ENCODE data around the gene PRDM16. TPM values are rescaled to one million over a fixed set of nuclear protein-coding genes. Genes with fewer than 3 reads are reported as not detected.

PRDM16 gene
- total RNA-seq, 1 experiment from 2014 or later, result 0.09 TPM

- intact Hi-C loops (cut with micrococcal nuclease; ENCODE audit: unreplicated experiment), result no loop called here
- no peak for DNase-seq
- H3K9me3 Mint-ChIP-seq (ENCODE audit: low read depth, unreplicated experiment), result peaks cover 3% of the 10 kb centered on the region
- TF ChIP-seq CTCF (IDR thresholded peaks at IDR 0.05; ENCODE audit: unreplicated experiment), result no peak
- no peak overlapping the region for H3K4me3 Mint-ChIP-seq (ENCODE audit: low read depth, unreplicated experiment)
- no peaks in the 10 kb centered on the region for H3K36me3 Mint-ChIP-seq (ENCODE audit: insufficient read depth, unreplicated experiment)
- BruUV-seq (replicated peaks), result no TSS peak
- CTCF ChIA-PET, result interaction anchor here (0.7 kb wide), 1 partner anchor 268 kb away, joined by 4 read pairs; no protein-coding TSS in a partner anchor
- no peaks in the 10 kb centered on the region for H3K4me1 Mint-ChIP-seq (ENCODE audit: low read depth, unreplicated experiment)
- H3K27me3 Mint-ChIP-seq (ENCODE audit: unreplicated experiment), result peaks cover 31% of the 10 kb centered on the region
- H3K27ac Mint-ChIP-seq (ENCODE audit: unreplicated experiment), result no peak overlapping the region
Measured at GRCh38 chr1:3051270-3052268, 17.4 kb upstream of the PRDM16 start.

GRCh38 chr1:3052501-3052900, 16.5 kb upstream of the PRDM16 start:
- Mint-ChIP-seq H3K36me3 (ENCODE audit: insufficient read depth, unreplicated experiment) (no peaks in the 10 kb centered on the region), H3K4me1 (ENCODE audit: low read depth, unreplicated experiment) (no peaks in the 10 kb centered on the region), H3K27ac (ENCODE audit: unreplicated experiment) (no peak overlapping the region), H3K4me3 (ENCODE audit: low read depth, unreplicated experiment) (no peak overlapping the region), H3K9me3 (ENCODE audit: low read depth, unreplicated experiment) (peaks cover 3% of the 10 kb centered on the region), H3K27me3 (ENCODE audit: unreplicated experiment) (peaks cover 33% of the 10 kb centered on the region)
- intact Hi-C loops (cut with micrococcal nuclease; ENCODE audit: unreplicated experiment), result no loop called here
- no peak for DNase-seq
- CTCF ChIA-PET, result no interaction called here
- no peak for TF ChIP-seq CTCF (IDR thresholded peaks at IDR 0.05; ENCODE audit: unreplicated experiment)
- BruUV-seq (replicated peaks), result no TSS peak

GRCh38 chr1:3053366-3053980, 15.5 kb upstream of the PRDM16 start:
- no peak for TF ChIP-seq CTCF (IDR thresholded peaks at IDR 0.05; ENCODE audit: unreplicated experiment)
- Mint-ChIP-seq H3K36me3 (ENCODE audit: insufficient read depth, unreplicated experiment) (no peaks in the 10 kb centered on the region), H3K9me3 (ENCODE audit: low read depth, unreplicated experiment) (peaks cover 3% of the 10 kb centered on the region), H3K27me3 (ENCODE audit: unreplicated experiment) (peaks cover 42% of the 10 kb centered on the region), H3K27ac (ENCODE audit: unreplicated experiment) (no peak overlapping the region), H3K4me3 (ENCODE audit: low read depth, unreplicated experiment) (no peak overlapping the region), H3K4me1 (ENCODE audit: low read depth, unreplicated experiment) (no peaks in the 10 kb centered on the region)
- CTCF ChIA-PET, result no interaction called here
- DNase-seq, result no peak
- intact Hi-C loops (cut with micrococcal nuclease; ENCODE audit: unreplicated experiment), result no loop called here
- no TSS peak for BruUV-seq (replicated peaks)

GRCh38 chr1:3053986-3054385, 15.0 kb upstream of the PRDM16 start:
- no peak for DNase-seq
- no TSS peak for BruUV-seq (replicated peaks)
- TF ChIP-seq CTCF (IDR thresholded peaks at IDR 0.05; ENCODE audit: unreplicated experiment), result no peak
- H3K36me3 Mint-ChIP-seq (ENCODE audit: insufficient read depth, unreplicated experiment), result no peaks in the 10 kb centered on the region
- CTCF ChIA-PET, result no interaction called here
- H3K27ac Mint-ChIP-seq (ENCODE audit: unreplicated experiment), result no peak overlapping the region
- H3K4me3 Mint-ChIP-seq (ENCODE audit: low read depth, unreplicated experiment), result no peak overlapping the region
- intact Hi-C loops (cut with micrococcal nuclease; ENCODE audit: unreplicated experiment), result no loop called here
- H3K27me3 Mint-ChIP-seq (ENCODE audit: unreplicated experiment), result peaks cover 47% of the 10 kb centered on the region
- no peaks in the 10 kb centered on the region for H3K4me1 Mint-ChIP-seq (ENCODE audit: low read depth, unreplicated experiment)
- peaks cover 3% of the 10 kb centered on the region for H3K9me3 Mint-ChIP-seq (ENCODE audit: low read depth, unreplicated experiment)
